AML-193 (cell line): ENCODE measurements around the gene C17orf50.

Experiments
- DNase-seq, 2 experiments: peaks; one replicate each; lab custom pipeline; 2025; lab: John Stamatoyannopoulos, UW

Gene C17orf50

DNA sequence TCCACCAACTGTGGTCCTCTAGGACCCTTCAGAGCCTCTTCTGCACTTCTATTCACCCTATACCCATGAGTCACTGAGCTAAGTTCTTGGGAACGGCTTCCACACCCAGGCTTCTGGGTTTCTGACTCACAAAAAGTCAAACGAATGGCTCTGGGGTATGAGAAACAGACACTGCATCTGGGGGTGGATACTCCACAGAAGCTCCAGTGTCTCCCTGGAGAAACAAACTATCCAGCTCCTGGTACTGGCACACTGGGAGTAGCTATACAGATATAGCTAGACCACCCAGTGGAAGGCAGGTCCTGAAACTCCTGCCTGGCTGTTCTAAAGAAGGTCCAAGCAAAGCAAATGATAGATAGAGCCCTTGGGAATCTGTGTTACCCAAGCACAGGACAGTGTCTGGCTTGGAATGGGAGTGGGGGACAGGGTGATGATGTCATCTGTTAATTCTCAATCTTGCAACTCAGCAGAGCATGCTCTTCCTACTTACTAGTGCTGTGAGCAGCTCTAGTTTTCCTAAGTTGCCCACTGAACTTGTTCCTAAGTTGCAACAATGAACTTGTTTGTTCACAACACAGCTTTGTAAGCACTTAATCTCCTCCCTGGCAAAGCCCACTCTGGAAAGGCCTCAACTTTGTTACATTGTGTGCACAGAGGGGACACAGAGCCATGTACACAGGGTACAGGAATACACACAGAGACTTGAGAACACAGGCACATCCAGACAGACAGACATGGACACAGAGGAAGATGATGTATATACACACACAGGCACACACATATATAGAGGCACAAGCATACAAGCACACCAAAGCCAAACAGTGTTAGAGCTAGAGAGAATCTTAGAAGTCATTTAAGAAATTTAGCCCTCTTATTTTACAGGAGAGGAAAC lies 28.0 kb downstream of the C17orf50 start:
- no peak for DNase-seq

DNA sequence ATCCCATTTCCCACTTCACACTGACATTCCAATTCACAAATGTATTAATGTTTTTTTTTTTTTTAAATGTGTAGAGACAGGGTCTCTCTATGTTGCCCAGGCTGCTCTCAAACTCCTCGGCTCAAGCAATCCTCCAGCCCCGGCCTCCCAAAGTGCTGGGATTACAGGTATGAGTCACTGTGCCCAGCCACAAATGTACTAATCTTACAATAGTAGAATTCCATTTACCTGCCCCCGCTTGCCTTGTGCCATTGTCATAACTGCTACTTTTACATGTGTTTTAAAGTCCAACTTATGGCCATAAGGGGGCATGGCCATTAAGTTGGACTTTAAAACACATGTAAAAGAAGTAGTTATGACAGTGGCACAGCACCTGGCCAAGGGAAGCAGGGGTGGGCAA lies 30.2 kb downstream of the C17orf50 start:
- DNase-seq: no peak

DNA sequence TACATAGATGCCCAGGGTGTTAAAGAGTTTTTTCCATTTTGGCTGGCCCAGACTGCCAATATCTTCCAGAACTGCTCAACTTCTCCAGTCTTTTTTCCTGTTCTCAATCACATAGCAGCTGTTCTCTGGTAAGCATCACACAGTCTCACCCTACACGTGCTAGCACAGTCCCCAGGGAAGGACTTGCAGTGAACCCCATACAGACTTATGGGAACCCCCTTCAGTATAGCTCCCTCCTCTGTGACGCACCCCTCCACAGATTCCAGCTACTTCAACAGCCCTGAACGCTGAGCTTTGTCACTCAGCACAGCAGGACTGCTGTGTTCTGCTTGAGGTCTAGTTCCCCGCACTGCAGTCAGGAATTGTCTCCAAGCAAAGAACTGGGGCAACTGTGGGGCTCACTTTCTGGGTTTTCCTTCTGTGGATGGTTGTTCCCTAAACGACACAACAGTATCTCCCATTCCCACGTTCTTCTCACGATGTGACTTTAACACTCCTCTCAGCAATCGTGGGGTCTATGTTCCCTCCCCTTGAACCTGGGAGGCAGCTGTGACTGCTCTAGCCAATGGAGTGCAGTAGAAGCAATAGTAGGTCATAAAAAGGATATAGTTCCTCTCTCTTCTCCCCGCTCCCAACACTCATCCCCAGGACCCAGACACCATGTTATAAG lies 31.1 kb downstream of the C17orf50 start:
- no peak for DNase-seq

DNA sequence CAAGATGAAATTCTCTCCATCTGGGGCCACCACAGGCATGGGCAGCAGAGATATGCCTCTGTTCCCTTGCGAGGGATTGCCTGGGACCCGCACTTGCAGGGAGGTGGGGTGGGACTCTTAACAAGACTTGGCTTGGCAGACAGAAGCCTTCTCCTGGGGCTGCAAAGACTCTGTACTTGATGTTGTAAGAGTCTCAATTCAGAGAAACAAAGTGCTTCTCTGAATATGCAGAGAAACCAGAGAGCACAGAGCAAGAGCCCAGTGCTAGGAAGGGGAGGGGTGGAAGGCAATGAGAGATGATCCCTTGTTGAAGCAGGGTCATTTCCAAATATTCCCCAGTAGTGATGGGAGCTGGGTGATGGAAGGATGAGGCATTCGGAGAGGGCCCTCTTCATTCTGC lies 32.6 kb downstream of the C17orf50 start:
- no peak for DNase-seq

DNA sequence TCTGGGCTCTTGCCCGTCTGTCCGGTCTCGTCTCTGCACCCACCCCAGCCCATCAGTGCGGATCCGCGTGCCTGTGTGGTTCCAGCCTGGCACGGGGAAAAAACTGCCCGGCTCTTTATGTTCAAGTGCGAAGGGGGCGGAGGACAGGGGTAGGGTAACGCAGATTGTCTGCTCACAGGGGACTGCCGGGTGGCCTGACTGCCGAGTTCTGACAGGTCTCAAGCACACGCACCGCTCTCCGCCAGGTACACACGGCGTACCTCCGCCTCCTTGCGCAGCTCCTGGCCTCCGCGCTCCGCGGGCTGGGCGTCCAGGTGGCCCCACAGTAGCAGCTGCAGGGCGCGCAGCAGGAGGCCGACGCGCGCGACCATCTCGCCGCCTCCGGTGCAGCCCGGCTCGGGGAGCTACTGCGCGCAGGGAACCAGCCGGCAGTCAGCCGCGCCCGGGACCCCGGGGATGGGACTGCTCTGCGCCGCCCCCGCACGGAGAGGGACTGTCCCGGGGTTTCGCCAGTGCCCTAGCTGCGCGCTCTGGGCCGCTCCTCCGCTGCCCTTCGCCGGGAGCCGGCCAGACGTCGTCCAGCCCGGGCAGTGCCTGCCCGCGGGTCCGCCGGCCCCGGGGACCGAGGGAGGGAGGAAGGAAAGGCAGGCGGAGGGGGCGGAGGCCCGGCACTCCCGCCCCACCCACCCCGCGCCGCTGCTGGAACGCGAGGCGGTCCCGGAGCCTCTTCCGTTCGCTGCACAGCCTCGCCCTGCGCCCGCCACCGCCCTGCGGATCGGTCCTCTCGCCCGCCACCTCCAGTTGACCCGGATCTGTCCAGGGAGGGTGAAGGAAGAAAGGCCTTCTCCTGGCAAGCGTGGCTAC lies 34.6 kb downstream of the C17orf50 start, which contains the start of gene MMP28:
TSS of gene MMP28 (minus strand) at position 635 of the 864 bp plus-strand sequence. CDS start at position 371, 264 bp downstream.
- DNase-seq: no peak

DNA sequence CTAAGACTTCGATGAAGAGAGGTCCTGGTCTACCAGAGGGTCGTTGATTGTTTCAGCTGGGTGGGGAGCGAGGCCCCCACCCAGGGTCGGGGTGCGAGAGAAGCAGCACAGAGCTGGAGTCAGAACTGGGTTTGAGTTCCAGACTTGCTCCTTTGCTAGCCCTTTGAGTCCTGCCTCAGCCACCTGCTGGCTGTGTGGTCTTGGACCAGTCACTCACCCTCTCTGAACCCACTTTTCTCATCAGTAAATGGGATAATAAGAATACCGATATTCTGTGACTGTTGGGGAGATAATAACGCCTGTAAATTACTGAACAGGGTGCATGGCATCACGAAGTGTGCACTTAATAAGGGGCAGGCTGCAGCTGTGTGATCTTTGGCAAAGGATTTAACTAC lies 35.2 kb downstream of the C17orf50 start:
- no peak for DNase-seq

DNA sequence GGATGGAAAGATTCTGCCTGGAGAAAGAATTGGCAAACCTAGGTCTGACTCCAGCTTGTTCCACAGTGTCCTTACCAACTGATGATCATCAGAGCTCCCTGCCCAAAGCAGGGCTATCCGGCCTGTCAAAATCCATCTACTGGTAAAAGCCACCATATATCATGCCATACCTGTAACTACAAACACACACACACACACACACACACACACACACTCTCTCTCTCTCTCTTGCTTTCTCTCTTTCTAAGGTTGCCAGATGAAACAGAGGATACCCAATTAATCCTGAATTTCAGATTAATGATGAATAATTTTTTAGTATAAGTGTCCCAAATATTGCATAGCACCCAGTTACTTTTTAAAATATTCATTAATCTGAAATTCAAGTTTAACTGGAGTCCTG lies 36.3 kb downstream of the C17orf50 start:
- no peak for DNase-seq

DNA sequence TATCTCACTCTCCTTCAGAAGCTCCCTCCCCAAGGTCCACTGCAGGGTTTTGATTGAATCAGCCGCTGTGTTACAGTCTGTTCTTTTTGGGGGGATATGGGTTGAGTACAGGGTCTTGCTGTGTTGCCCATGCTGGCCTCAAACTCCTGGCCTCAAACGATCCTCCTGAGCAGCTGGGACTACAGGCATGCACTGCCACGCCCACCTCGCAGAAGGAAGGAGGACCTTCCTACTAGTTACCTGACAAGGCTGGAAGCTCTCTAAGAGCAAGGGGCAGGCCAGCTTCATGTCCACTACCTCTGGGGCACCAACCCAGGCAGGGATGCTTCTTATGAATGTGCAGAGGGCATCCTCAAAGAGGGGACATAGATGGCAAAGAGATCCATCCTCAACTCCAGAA lies 36.7 kb downstream of the C17orf50 start:
- DNase-seq: no peak

DNA sequence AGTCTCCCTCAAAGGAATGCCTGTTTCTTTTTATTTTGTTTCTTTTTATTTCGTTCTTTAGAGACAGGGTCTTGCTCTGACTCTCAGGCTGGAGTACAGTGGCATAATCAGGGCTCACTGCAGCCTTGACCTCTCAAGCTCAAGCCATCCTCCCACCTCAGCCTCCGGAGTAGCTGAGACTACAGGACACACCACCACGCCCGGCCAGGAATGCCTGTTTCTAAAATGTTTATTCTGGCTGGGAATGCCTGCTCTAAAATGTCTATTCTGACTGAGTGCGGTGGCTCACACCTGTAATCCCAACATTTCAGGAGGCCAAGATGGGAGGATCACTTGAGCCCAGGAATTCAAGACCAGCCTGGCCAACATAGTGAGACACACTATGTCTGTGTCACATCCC lies 37.2 kb downstream of the C17orf50 start:
- DNase-seq: no peak

DNA sequence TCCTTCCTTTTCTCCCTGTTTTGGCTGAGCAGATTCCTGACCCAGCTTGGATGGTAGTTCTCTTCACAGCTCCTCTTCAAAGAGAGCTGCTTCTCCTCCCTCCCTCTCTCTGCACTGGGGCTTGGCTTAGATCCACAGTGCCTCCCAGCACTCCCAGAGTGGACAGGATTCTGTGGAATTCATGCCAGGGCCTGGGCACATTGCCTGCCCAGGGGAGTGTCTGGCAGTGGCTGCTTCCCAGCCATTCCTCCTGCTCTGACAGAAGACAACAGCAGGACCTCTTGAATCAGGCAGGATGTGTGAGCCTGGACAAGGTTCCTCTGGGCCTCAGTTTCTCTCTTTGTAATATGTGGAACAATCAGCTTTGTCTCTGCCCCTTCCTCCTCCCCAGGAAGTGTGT lies 39.3 kb downstream of the C17orf50 start:
- no peak for DNase-seq

DNA sequence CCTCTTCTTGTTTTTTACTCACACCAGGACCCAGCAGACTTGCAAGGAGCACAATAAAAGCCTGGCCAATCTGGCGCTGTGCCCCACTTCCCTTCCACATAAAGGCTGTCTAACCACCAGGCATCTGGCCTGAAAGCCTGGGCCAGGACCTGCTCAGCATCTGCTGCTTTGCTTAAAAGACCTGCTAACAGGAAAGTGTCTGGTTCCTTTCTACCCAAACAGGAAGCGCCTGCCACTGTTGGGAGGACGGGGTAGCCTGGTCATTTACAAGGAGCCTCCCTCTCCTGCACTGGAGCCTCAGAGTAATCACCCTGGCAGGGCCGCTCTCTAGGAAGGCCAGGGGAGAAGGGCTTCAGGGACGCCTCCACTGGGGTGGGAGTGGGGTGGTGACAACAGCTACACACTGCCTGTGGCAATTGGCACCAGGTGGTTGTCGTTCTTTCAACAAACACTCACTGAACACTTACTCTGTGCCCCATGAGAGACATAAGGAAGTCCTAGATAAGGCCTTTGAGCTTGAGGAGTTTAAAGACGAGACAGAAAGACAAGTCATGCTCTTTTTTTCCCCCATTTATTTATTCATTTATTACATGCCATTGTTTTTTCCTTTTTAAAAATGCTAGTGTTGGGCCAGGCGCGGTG lies 41.0 kb downstream of the C17orf50 start:
- peak; percentile 70 to 77 for DNase-seq

DNA sequence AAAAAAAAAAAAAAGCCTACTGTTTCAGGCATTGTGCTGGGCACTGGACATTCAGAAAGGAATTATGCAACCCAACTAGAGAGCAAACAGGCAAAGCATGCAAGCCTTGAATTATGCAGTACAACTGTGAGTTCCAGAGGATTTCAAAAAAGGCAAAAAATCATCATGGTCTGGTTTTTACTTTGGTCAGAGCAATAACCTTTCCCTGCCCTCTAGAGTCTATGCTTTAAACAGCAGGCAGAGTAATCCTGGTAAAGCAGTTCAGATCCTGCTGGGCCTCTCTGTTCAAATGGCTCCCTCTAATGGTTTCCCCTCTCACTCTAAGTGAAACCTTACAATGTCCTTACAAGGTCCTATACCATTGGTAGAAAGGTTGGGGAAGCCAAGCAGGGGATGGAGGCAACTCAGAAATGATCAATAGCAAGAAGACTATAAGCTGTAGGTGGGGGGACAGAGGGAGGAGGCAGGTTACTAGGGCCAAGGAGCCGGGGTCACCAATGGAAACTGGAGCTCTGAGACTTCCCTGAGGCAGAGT lies 44.0 kb downstream of the C17orf50 start:
- DNase-seq: peak; percentile 98 to 99

DNA sequence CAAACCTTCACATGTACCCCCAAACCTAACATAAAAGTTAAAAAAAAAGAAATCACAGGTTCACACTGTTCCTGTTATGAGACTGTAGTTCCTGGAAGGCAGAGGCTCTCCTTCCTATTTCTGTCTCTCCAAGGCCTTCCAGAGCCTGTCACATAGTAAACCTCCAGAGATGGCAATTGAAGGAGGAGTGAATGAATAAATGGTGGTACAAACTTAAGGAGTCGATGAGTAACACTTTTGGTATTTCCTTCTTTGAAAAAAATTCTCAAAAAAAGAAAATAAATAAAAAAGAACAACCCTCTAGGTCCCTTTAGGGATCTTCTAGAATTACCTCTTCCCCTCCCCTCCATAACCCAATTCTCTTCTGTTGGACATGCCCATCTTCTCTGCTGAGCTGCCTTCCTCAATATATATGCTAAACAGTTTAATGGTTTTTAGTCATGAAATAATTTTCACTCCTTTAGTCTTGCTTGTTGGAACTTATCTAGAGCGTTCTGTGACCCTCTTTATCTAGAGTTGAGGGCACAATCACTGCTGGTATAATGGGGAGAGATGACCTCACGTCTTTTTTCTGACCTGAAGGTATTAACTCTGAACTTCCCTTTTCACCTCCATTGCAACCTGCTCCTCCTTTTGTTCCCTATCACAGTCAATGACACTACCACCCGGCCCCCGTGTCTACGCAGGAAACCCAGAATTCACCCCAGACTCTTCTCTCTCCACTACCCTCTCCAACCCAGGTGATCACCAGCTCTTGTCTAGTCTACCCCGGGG lies 46.9 kb downstream of the C17orf50 start:
- DNase-seq: no peak

DNA sequence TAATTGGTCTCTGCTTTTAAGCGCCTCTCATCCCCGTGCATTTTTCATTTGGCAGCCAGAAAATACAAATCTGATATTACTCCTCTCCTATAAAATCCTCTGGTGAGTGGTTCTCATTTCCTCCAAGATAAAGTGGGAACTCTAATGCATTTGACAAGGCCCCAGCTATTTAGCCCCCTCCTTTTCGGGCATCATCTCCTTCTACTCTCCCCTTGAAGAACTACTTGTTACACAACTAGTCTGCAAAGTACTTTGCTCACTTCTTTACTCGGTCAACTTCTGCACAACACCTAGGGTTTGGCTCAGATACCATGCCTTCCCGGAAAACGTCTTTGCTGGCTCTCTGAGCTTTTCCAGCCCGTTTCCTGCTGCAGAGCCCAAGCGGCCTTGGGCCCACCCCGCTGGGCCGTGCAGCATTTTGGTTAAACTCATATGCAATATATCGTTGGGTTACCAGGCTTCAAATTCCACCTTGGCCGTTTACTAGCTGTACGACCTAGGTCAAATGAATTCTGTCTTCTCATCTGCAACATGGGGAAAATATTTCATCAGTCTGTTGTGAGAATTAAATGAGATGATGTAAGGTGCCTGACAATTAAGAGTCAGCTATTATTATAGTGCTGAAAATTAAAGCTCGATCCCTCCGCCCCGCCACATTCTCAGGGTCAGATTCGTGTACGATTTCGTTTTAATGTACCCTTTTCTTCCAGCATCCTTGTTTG lies 47.7 kb downstream of the C17orf50 start:
- DNase-seq: peak in 1 of 2 experiments; percentile 85

DNA sequence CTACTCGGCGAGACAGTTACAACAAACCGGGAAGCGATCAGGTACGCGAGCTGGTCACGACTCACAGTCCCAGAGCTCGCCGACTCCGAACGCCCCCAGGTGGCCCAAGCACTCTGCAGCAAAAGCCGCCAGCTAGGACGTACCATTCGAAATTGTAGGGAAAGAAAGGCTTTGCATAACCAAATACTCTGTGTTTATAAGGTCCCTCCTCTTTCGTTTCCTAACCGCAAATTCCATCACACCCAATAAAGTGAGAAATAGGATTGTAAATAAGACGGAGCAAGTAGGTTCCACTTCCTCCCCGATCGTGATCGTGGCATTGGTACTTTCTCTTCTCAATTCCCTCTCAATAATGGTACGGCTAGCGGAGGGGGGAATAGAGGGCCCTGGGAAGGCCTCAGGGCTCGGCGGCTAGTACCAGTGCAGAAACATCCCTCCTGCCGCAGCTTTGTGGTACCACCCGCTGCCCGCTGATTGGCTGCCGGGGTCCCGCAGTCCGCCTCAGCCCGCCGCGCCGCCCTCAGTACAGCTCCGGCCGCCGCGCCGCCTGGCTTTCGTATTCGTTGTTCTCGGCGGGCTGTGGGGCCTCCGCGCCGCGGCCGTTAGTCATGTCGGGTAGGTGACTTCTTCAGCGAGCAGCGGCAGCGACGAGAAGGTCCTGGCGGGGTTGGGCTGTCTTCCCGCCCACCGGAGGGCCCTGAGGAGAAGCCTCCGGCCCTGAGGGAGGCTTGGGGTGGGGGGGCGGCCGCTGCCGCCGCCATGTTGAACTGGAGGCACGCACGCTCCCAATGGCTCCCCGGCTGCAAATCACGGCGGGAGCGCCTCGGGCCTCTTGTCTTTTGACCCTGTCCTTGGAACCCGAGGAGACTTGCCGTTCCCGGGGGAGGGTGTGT lies 48.5 kb downstream of the C17orf50 start, which contains the start of gene TAF15:
TSS of gene TAF15 (plus strand) at position 523 of the 893 bp plus-strand sequence. CDS start at position 609, 86 bp downstream.
- DNase-seq: peak; percentile 99 to 100

DNA sequence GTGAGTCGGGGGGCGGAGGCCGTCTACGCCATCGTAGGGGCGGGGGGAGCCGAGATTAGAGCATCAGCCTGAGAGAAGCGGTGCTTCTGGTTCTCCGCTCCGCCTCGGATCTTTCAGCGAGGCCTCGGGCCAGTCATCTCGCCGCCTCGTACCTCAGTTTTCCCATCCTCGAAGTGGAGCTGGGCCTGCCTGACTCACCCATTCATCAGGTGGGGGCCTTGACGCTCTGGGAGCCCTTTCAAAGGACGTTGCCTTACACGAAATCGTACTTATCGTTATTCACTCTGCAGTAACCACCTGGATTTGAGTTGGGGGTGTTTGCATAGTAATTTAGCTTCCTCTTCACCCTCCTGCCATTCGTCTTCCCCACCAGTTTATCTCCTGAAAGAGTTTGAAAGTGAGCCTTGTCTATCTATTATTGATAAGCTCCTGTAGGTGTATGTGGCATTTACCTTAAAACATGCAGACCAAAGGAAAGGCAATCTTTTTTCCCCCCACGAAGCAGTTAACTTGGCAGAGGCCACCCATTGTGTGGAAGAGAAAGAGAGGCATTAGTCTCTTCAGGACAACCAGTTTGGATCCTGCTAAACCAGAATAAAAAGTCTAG lies 49.3 kb downstream of the C17orf50 start:
- DNase-seq: no peak

DNA sequence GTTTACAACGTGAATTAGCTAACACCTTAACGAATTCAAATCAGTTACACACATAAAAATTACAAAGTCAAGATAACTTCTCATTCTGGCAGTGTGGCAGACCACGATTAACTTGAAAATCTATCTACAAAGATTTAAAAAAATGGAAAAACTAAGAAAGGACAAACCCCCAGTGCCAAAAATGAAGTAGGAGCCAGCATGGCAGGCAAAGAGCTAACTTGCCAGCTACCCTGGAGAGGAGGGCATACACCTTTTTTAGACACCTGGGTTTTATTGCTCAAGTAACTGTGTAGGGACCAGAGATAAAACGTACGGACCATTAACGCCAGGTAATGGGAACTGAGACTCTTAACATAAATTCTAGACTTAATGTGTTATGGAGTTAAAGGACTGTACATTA lies 51.1 kb downstream of the C17orf50 start:
- no peak for DNase-seq

DNA sequence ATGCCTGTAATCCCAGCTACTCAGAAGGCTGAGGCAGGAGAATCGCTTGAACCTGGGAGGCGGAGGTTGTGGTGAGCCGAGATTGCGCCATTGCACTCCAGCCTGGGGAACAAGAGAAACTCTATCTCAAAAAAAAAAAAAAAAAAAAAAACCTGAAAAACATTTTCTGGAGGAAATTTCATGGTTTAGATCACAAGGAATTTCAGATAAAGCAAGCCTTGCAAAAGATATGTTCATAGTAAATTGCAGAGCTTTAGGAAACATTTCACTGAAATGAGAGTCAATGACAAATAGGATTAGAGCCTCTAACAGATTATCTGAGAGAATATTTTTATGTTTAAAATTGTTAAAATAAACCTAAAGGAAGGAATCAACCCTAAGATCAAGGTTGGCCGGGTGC lies 51.8 kb downstream of the C17orf50 start:
- DNase-seq: no peak
